SK-N-MC (cell line): Measurements from ENCODE around the gene TPM3.

ENCODE experiments used
- EZH2 ChIP-seq: fragments of 200-600 bp; sonication (generic); IDR thresholded peaks from one replicate; pipeline ENCODE4 v1.6.1; 2017; ENCODE audit warnings: antibody characterized with exemption
- FOXP2 ChIP-seq: optimal IDR thresholded peaks from 2 replicates; pipeline ENCODE3; 2011; ENCODE audit warnings: mild to moderate bottlenecking, moderate library complexity; ENCODE audit not compliant: insufficient read depth; ENCODE audit errors: extremely low read length, control extremely low read depth
- POLR2AphosphoS5 ChIP-seq: IDR thresholded peaks from 2 replicates; pipeline ENCODE4 v1.6.1; 2012; ENCODE audit warnings: mild to moderate bottlenecking, low read depth, low read length, borderline replicate concordance

- TF ChIP-seq POLR2AphosphoS5 (no peak), EZH2 (no peak), FOXP2 (no peak)
Measured at GRCh38 chr1:154171223-154171583, 20.7 kb downstream of the TPM3 start.
